ENCODE data around the gene RAB11FIP5.
"Not testable (repeated sequence)": the region's sequence is repeated elsewhere in the genome, so short reads cannot be mapped to it uniquely, and the experiment has no call there.

- TF ChIP-seq CTCF (conservative IDR thresholded peaks at IDR 0.05; ENCODE audit: low read depth, low read length); RFX5 (IDR thresholded peaks at IDR 0.05; ENCODE audit: low read depth, low read length); RAD21 (IDR thresholded peaks at IDR 0.05; ENCODE audit: low read length); POLR2A (IDR thresholded peaks at IDR 0.05; ENCODE audit: low read depth, low read length); USF2 (IDR thresholded peaks at IDR 0.05; ENCODE audit: low read depth, low read length); CEBPB (IDR thresholded peaks at IDR 0.05; ENCODE audit: low read depth, low read length); SMC3 (IDR thresholded peaks at IDR 0.05; ENCODE audit: low read depth, low read length); NFE2L2 (IDR thresholded peaks at IDR 0.05; ENCODE audit: low read depth, low read length); RCOR1 (IDR thresholded peaks at IDR 0.05; ENCODE audit: insufficient replicate concordance, low read length); MXI1 (IDR thresholded peaks at IDR 0.05; ENCODE audit: borderline replicate concordance, low read depth, low read length): not testable (repeated sequence)
Observed at GRCh38 chr2:73093601-73094218, 19.0 kb downstream of the RAB11FIP5 start.
